Measurements from ENCODE around the gene TRPV6.
A peak's percentile ranks its signal among the peaks of the same experiment; 100 is the strongest.

TRPV6 gene

GRCh38 chr7:142867398-142868187 lies 18.0 kb downstream of the TRPV6 start:
- DNase-seq: no peak

GRCh38 chr7:142867097-142867378 lies 18.5 kb downstream of the TRPV6 start:
- DNase-seq: no peak

GRCh38 chr7:142866361-142867096 lies 19.0 kb downstream of the TRPV6 start:
- peak; percentile 56 for DNase-seq

GRCh38 chr7:142865766-142866165 lies 19.8 kb downstream of the TRPV6 start:
- no peak for DNase-seq

GRCh38 chr7:142864980-142865747 lies 20.4 kb downstream of the TRPV6 start:
- no peak for DNase-seq

GRCh38 chr7:142863891-142864685 lies 21.5 kb downstream of the TRPV6 start:
- no peak for DNase-seq

- DNase-seq: no peak
These were observed 22.7 kb downstream of the TRPV6 start for GRCh38 chr7:142862786-142863400.

- no peak for DNase-seq
These were observed 23.2 kb downstream of the TRPV6 start for GRCh38 chr7:142862351-142862750.

- DNase-seq: no peak
These were observed 24.6 kb downstream of the TRPV6 start for GRCh38 chr7:142860968-142861367.

GRCh38 chr7:142859829-142860228 lies 25.7 kb downstream of the TRPV6 start:
- no peak for DNase-seq

- DNase-seq: no peak
These were observed 26.1 kb downstream of the TRPV6 start for GRCh38 chr7:142859411-142859810.

GRCh38 chr7:142857625-142858024 lies 27.9 kb downstream of the TRPV6 start:
- no peak for DNase-seq

GRCh38 chr7:142856565-142857245 lies 28.8 kb downstream of the TRPV6 start:
- no peak for DNase-seq

GRCh38 chr7:142855756-142856564 lies 29.6 kb downstream of the TRPV6 start:
- no peak for DNase-seq

GRCh38 chr7:142855114-142855743 lies 30.3 kb downstream of the TRPV6 start:
- DNase-seq: no peak

GRCh38 chr7:142854372-142855113 lies 31.0 kb downstream of the TRPV6 start, which contains the start of gene EPHB6:
TSS of gene EPHB6 (plus strand) at chr7:142855076. CDS start at chr7:142863228, 8,152 bp downstream.
- no peak for DNase-seq

- peak; percentile 43 for DNase-seq
These were observed 31.7 kb downstream of the TRPV6 start for GRCh38 chr7:142853739-142854371.

GRCh38 chr7:142851919-142852318 lies 33.6 kb downstream of the TRPV6 start:
- DNase-seq: no peak

GRCh38 chr7:142851269-142851668 lies 34.3 kb downstream of the TRPV6 start:
- DNase-seq: no peak
